IMR-90 (cell line): Measurements from ENCODE around the gene MGLL. TPM values are rescaled to one million over a fixed set of nuclear protein-coding genes. Genes with fewer than 3 reads are reported as not detected.
A peak's percentile ranks its signal among the peaks of the same experiment; 100 is the strongest.

Experiments used
- ATAC-seq: fragments of 200-7000 bp; cut with Tn5 transposase; 2 replicates; pipeline ENCODE4 v1.9.1; 2020; ENCODE audit warnings: low read depth, mild to moderate bottlenecking, moderate library complexity
- BruUV-seq: library from RNA; stranded (reverse); fragments of 400-500 nt; replicated peaks from 2 replicates; lab custom pipeline; 2021; lab: Mats Ljungman, UMichigan
- CTCF ChIA-PET: fragments of 300-600 bp; formaldehyde crosslinking; extraction: SDS; loops from one replicate; lab custom pipeline; 2021; ENCODE audit warnings: antibody characterized with exemption; lab: Yijun Ruan, JAX
- POLR2A ChIA-PET: fragments of 300-600 bp; sonication (Branson Sonifier 250); formaldehyde crosslinking; loops from one replicate; lab custom pipeline; 2022; ENCODE audit warnings: antibody characterized with exemption; ENCODE audit not compliant: unreplicated experiment; lab: Charles Lee
- DNase-seq: peaks from one replicate; pipeline ENCODE4 v3.0.0; 2013
- H2AFZ ChIP-seq: replicated peaks from 2 replicates; pipeline ENCODE3; 2013; ENCODE audit warnings: low read length, mild to moderate bottlenecking; ENCODE audit not compliant: poor library complexity
- H2AK5ac ChIP-seq: 2 replicates; pipeline ENCODE4 v1.6.1; 2013; ENCODE audit warnings: low read depth, low read length, inconsistent platforms
- H2AK9ac ChIP-seq: replicated peaks from 2 replicates; pipeline ENCODE3; 2013; ENCODE audit warnings: mild to moderate bottlenecking, low read depth, low read length, moderate library complexity; ENCODE audit not compliant: poor library complexity
- H2BK120ac ChIP-seq: 2 replicates; pipeline ENCODE4 v1.6.1; 2013; ENCODE audit warnings: low read depth, low read length, inconsistent platforms
- H2BK15ac ChIP-seq: 3 replicates; pipeline ENCODE4 v1.6.1; 2013; ENCODE audit warnings: low read depth, low read length, inconsistent platforms
- H2BK20ac ChIP-seq: 2 replicates; pipeline ENCODE4 v1.6.1; 2013; ENCODE audit warnings: low read depth, mild to moderate bottlenecking, inconsistent platforms, low read length, moderate library complexity
- H2BK5ac ChIP-seq: 2 replicates; pipeline ENCODE4 v1.6.1; 2013; ENCODE audit warnings: mild to moderate bottlenecking, low read depth, low read length, inconsistent platforms; ENCODE audit not compliant: poor library complexity, severe bottlenecking
- H3K14ac ChIP-seq: replicated peaks from 2 replicates; pipeline ENCODE4 v1.6.1; 2013; ENCODE audit warnings: low read depth, low read length, inconsistent platforms
- H3K18ac ChIP-seq: 2 replicates; pipeline ENCODE4 v1.6.1; 2013; ENCODE audit warnings: low read depth, low read length, control low read depth
- H3K23ac ChIP-seq: 2 replicates; pipeline ENCODE4 v1.6.1; 2013; ENCODE audit warnings: low read depth, low read length, inconsistent platforms
- H3K27ac ChIP-seq: 2 replicates; pipeline ENCODE4 v1.5.1; 2013; ENCODE audit warnings: mild to moderate bottlenecking, control low read depth, low read length; ENCODE audit not compliant: insufficient read depth
- H3K27me3 ChIP-seq: 2 replicates; pipeline ENCODE4 v1.6.1; 2013; ENCODE audit warnings: low read length; ENCODE audit not compliant: control insufficient read depth, insufficient read depth
- H3K36me3 ChIP-seq: 2 replicates; pipeline ENCODE4 v1.6.1; 2013; ENCODE audit warnings: low read length, mixed read lengths; ENCODE audit not compliant: control insufficient read depth, insufficient read depth
- H3K4ac ChIP-seq: 2 replicates; pipeline ENCODE4 v1.6.1; 2013; ENCODE audit warnings: low read depth, low read length, inconsistent platforms
- H3K4me1 ChIP-seq: 2 replicates; pipeline ENCODE4 v1.6.1; 2013; ENCODE audit warnings: low read length, mixed read lengths; ENCODE audit not compliant: control insufficient read depth, insufficient read depth
- H3K4me2 ChIP-seq: 2 replicates; pipeline ENCODE4 v1.6.1; 2013; ENCODE audit warnings: low read depth, mild to moderate bottlenecking, control low read depth, low read length, moderate library complexity
- H3K4me3 ChIP-seq: 2 replicates; pipeline ENCODE4 v1.5.1; 2013; ENCODE audit warnings: low read depth, mild to moderate bottlenecking, control low read depth, low read length, moderate library complexity; ENCODE audit not compliant: insufficient read depth
- H3K56ac ChIP-seq: 2 replicates; pipeline ENCODE4 v1.6.1; 2013; ENCODE audit warnings: low read length, inconsistent platforms; ENCODE audit not compliant: insufficient read depth; ENCODE audit errors: extremely low read depth
- H3K79me1 ChIP-seq, 2 experiments: 2 replicates each; pipeline ENCODE4 v1.6.1; 2013; ENCODE audit warnings: low read length in 2 of 2, inconsistent platforms in 1 of 2, low read depth in 1 of 2
- H3K9ac ChIP-seq: 2 replicates; pipeline ENCODE4 v1.6.1; 2013; ENCODE audit warnings: low read depth, low read length, control low read depth
- H3K9me1 ChIP-seq: 2 replicates; pipeline ENCODE4 v1.6.1; 2013; ENCODE audit warnings: low read length, inconsistent platforms; ENCODE audit not compliant: insufficient read depth
- H3K9me3 ChIP-seq: 2 replicates; pipeline ENCODE4 v1.6.1; 2013; ENCODE audit warnings: low read length; ENCODE audit not compliant: control insufficient read depth, insufficient read depth
- H4K20me1 ChIP-seq: 2 replicates; pipeline ENCODE4 v1.6.1; 2013; ENCODE audit warnings: low read length, inconsistent platforms; ENCODE audit not compliant: insufficient read depth
- H4K5ac ChIP-seq: 2 replicates; pipeline ENCODE4 v1.6.1; 2013; ENCODE audit warnings: mild to moderate bottlenecking, low read depth, low read length, control low read depth
- H4K8ac ChIP-seq, 2 experiments: 2 replicates each; pipeline ENCODE4 v1.6.1; 2013; ENCODE audit warnings: low read depth in 2 of 2, low read length in 2 of 2, control low read depth in 1 of 2, inconsistent platforms in 1 of 2
- H4K91ac ChIP-seq: 2 replicates; pipeline ENCODE4 v1.6.1; 2013; ENCODE audit warnings: low read depth, low read length, inconsistent platforms; ENCODE audit not compliant: insufficient read depth
- CEBPB ChIP-seq: IDR thresholded peaks from 2 replicates; pipeline ENCODE4 v1.6.1; 2012; ENCODE audit warnings: low read depth, low read length, improper control_type of control experiment
- MAZ ChIP-seq: IDR thresholded peaks from 2 replicates; pipeline ENCODE4 v1.6.1; 2012; ENCODE audit warnings: low read depth, mild to moderate bottlenecking, low read length, improper control_type of control experiment, moderate library complexity, borderline replicate concordance
- RFX5 ChIP-seq: IDR thresholded peaks from 2 replicates; pipeline ENCODE4 v1.8.0; 2012; ENCODE audit warnings: low read depth, mild to moderate bottlenecking, low read length, moderate library complexity
- WGBS, 2 experiments: methylation state at CpG; one replicate each; pipeline versions ENCODE4 v1.1.5 to v1.1.7; 2013; ENCODE audit warnings: missing lambda C conversion rate in 2 of 2; ENCODE audit not compliant: insufficient read length in 1 of 2; ENCODE audit errors: extremely low coverage in 2 of 2; 5-methylcytosine and 5-hydroxymethylcytosine counted together
- dilution Hi-C: fragments of 300-500 bp; cut with HindIII; formaldehyde crosslinking; loops from one replicate; pipeline ENCODE4 v1.14.3; 2018; ENCODE audit warnings: low sequenced_read_pairs; ENCODE audit not compliant: unreplicated experiment
- in situ Hi-C: fragments of 300-500 bp; cut with MboI; formaldehyde crosslinking; loops from 3 replicates; pipeline ENCODE4 v1.14.3; 2019; ENCODE audit warnings: low sequenced_read_pairs, inconsistent platforms, mixed read lengths
- intact Hi-C: fragments of 100-400 bp; cut with micrococcal nuclease; formaldehyde crosslinking; loops from 2 replicates; pipeline ENCODE4 v1.10.0; 2022
- polyA plus RNA-seq, 3 experiments: library from polyadenylated mRNA; depleted of rRNA; stranded (reverse); fragments of >200 nt; gene quantifications; 2 replicates each; pipeline ENCODE4 v1.2.3, GENCODE V29; 2012; ENCODE audit warnings: low replicate concordance in 1 of 3
- total RNA-seq: library from RNA; depleted of rRNA; stranded (reverse); fragments of >200 nt; gene quantifications from 2 replicates; pipeline ENCODE4 v1.2.3, GENCODE V29; 2012

Gene MGLL
- total and polyA plus RNA-seq, 2 of the 4 experiments (the other 2 are of a cell fraction), result 23.7 to 60.6 TPM

DNA sequence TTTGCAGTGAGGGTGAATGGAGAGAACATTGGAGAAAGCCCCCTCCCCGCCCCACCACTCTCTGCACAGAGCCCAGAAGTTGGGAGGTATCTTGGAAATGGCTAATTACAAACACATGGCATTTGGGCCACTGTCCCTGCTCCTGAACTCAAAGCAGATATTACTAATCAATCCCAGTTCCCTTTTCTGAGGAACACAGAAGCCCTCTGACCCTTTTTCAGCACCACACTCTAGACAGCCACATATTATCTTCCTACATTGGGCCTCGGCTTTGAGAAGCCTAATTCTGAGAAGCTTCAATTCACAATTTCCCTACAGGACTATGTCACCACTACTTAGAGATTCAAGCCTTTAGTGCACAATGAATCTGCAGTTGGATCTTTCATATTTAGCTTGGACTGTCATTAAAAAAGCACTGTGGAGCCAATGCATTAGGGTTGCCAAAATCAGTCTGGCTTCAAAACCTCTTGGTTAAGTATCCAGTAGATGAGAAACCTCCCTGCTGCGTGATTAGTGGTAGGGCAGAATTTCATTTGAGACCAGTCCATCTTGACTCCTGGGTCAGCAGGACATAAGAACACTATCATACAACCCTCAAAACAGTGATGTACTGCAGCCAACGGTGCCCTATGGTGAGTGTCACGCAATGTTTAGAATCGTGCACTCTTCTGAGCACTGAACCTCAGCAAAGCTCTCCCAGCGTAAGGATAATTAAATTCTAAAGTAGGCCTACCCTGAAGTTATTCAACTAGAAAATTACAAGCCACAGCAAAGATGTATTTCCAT lies 26.1 kb downstream of the MGLL start:
- Histone ChIP-seq H2BK15ac (peak overlapping the region; percentile 63; the same call in 1 of the 3 replicates), H2AK5ac (peak overlapping the region; percentile 59; the same call in 1 of the 2 replicates), H3K4me1 (peaks cover 31% of the 10 kb centered on the region)

More for the DNA sequence above, 26.1 kb downstream of the MGLL start:
- Histone ChIP-seq H2BK20ac (no peak overlapping the region), H2AK9ac (no peak overlapping the region), H4K91ac (no peak overlapping the region; the same call in 1 of the 2 replicates), H3K14ac (no peak overlapping the region; the same call in 1 of the 2 replicates), H3K36me3 (peaks cover 12% of the 10 kb centered on the region; the same call in 1 of the 2 replicates), H3K9me1 (peaks cover 41% of the 10 kb centered on the region), H3K27ac (no peak overlapping the region), H3K9me3 (no peaks in the 10 kb centered on the region), H3K4me2 (no peak overlapping the region), H4K5ac (no peak overlapping the region), H3K23ac (no peak overlapping the region; the same call in 1 of the 2 replicates), H4K20me1 (no peaks in the 10 kb centered on the region), H2BK120ac (no peak overlapping the region), H3K56ac (no peak overlapping the region), H3K9ac (no peak overlapping the region), H3K79me1 (peaks cover 19 to 83% of the 10 kb centered on the region in 2 experiments), H2BK5ac (peak overlapping the region; percentile 6), H3K4ac (no peak overlapping the region), H3K27me3 (no peaks in the 10 kb centered on the region), H4K8ac (no peak overlapping the region), H2AFZ (no peak overlapping the region), H3K18ac (no peak overlapping the region), H3K4me3 (no peak overlapping the region)
- WGBS, 2 experiments, result no CpG with 5 or more reads among the region's 7 CpGs
- BruUV-seq, result no TSS peak
- no peak for ATAC-seq
- ChIA-PET POLR2A (no interaction called here), CTCF (no interaction called here)
- DNase-seq, result no peak
- TF ChIP-seq RFX5 (no peak), CEBPB (no peak), MAZ (no peak)
- in situ Hi-C loops (no loop called here), intact Hi-C loops (no loop called here), dilution Hi-C loops (no loop called here)
